Gastroesophageal sphincter (tissue), 3 donors: ENCODE measurements around the gene ATF6.

ENCODE experiments used
- CTCF ChIP-seq, 4 experiments: fragments of 200-600 bp in 2 of 4; fragments of 450-650 bp in 2 of 4; sonication (generic) in 1 of 4; IDR thresholded peaks; one replicate each; pipeline ENCODE4 v1.5.1; 2017 to 2019; ENCODE audit warnings: antibody characterized with exemption in 4 of 4, mild to moderate bottlenecking in 2 of 4, moderate library complexity in 2 of 4
- POLR2A ChIP-seq, 2 donors: fragments of 450-650 bp; IDR thresholded peaks; one replicate each; pipeline ENCODE4 v1.6.1; 2017; ENCODE audit warnings: antibody characterized with exemption in 2 of 2, mild to moderate bottlenecking in 2 of 2, moderate library complexity in 1 of 2
- POLR2AphosphoS5 ChIP-seq: sonication (generic); formaldehyde crosslinking; IDR thresholded peaks from one replicate; pipeline ENCODE4 v1.6.1; 2017; ENCODE audit warnings: antibody characterized with exemption

- TF ChIP-seq CTCF (IDR thresholded peaks at IDR 0.05) (no peak), POLR2A (IDR thresholded peaks at IDR 0.05) (no peak), POLR2AphosphoS5 (no peak)
These were observed 15.9 kb downstream of the ATF6 start for GRCh38 chr1:161781995-161782394.
